Right atrium auricular region (tissue), 2 donors: ENCODE results near the gene SLMAP. TPM values are rescaled to one million over a fixed set of nuclear protein-coding genes. Genes with fewer than 3 reads are reported as not detected.
A peak's percentile ranks its signal among the peaks of the same experiment; 100 is the strongest.

ENCODE experiments used
- DNase-seq: peaks from one replicate; pipeline ENCODE4 v3.0.0-alpha.2; 2019; ENCODE audit warnings: low spot score
- H3K27ac ChIP-seq, 2 donors: fragments of 200-600 bp; sonication (generic); 1 replicate in 1 of 2; 2 replicates in 1 of 2; pipeline ENCODE4 v1.5.1; 2016 to 2019
- H3K27me3 ChIP-seq, 2 donors: fragments of 200-600 bp; sonication (generic); one replicate each; pipeline versions ENCODE4 v1.5.1 to v1.6.0; 2017 to 2019
- H3K36me3 ChIP-seq: fragments of 200-600 bp; sonication (generic); one replicate; pipeline ENCODE4 v1.5.1; 2016
- H3K4me1 ChIP-seq, 2 donors: fragments of 200-600 bp; sonication (generic); one replicate each; pipeline versions ENCODE4 v1.5.1 to v1.6.0; 2017 to 2019
- H3K4me3 ChIP-seq, 2 donors: fragments of 200-600 bp; sonication (generic); 1 replicate in 1 of 2; 2 replicates in 1 of 2; pipeline ENCODE4 v1.5.1; 2017 to 2019; ENCODE audit warnings: mild to moderate bottlenecking in 1 of 2, moderate library complexity in 1 of 2
- H3K9me3 ChIP-seq, 2 donors: fragments of 200-600 bp; sonication (generic); one replicate each; pipeline ENCODE4 v1.5.1; 2019
- CTCF ChIP-seq, 2 donors: fragments of 200-600 bp; sonication (generic); IDR thresholded peaks; one replicate each; pipeline ENCODE4 v1.5.1; 2019; ENCODE audit warnings: antibody characterized with exemption in 2 of 2
- total RNA-seq, 2 donors: library from RNA; depleted of rRNA; stranded (reverse); fragments of >200 nt; gene quantifications; one replicate each; pipeline ENCODE4 v1.1.0, GENCODE V29; 2016

SLMAP gene
- total RNA-seq, 2 donors from 2014 or later = 220 to 256 TPM

GRCh38 chr3:57948781-57949242 lies 192.7 kb downstream of the SLMAP start:
- Histone ChIP-seq H3K27ac (peak overlapping the region; percentile 9 to 97), H3K36me3 (no peaks in the 10 kb centered on the region), H3K9me3 (no peaks in the 10 kb centered on the region), H3K4me3 (no peak overlapping the region), H3K27me3 (no peaks in the 10 kb centered on the region), H3K4me1 (peaks cover 0 to 50% of the 10 kb centered on the region in 2 donors)
- TF ChIP-seq CTCF (IDR thresholded peaks at IDR 0.05) = no peak
- no peak for DNase-seq

GRCh38 chr3:57949344-57949743 lies 193.2 kb downstream of the SLMAP start:
- TF ChIP-seq CTCF (IDR thresholded peaks at IDR 0.05) = no peak
- H3K4me3 ChIP-seq = no peak overlapping the region
- H3K9me3 ChIP-seq = no peaks in the 10 kb centered on the region
- peak overlapping the region; percentile 90 to 97 for H3K27ac ChIP-seq
- no peak for DNase-seq
- H3K4me1 ChIP-seq = peaks cover 0 to 44% of the 10 kb centered on the region in 2 donors
- H3K36me3 ChIP-seq = no peaks in the 10 kb centered on the region
- H3K27me3 ChIP-seq = no peaks in the 10 kb centered on the region

GRCh38 chr3:57949785-57950615 lies 193.9 kb downstream of the SLMAP start:
- Histone ChIP-seq H3K36me3 (no peaks in the 10 kb centered on the region), H3K4me3 (no peak overlapping the region), H3K27me3 (no peaks in the 10 kb centered on the region), H3K27ac (peak overlapping the region; percentile 90 to 97), H3K9me3 (no peaks in the 10 kb centered on the region), H3K4me1 (peaks cover 0 to 38% of the 10 kb centered on the region in 2 donors)
- no peak for DNase-seq
- TF ChIP-seq CTCF (IDR thresholded peaks at IDR 0.05) = no peak

- H3K4me3 ChIP-seq = no peak overlapping the region
- DNase-seq = peak; percentile 93
Observed at GRCh38 chr3:57951066-57951882, 195.2 kb downstream of the SLMAP start.

GRCh38 chr3:57952208-57952631 lies 196.1 kb downstream of the SLMAP start:
- Histone ChIP-seq H3K27ac (peak overlapping the region; percentile 90 to 97), H3K27me3 (no peaks in the 10 kb centered on the region), H3K4me3 (no peak overlapping the region), H3K36me3 (no peaks in the 10 kb centered on the region), H3K4me1 (peaks cover 0 to 36% of the 10 kb centered on the region in 2 donors), H3K9me3 (no peaks in the 10 kb centered on the region)
- TF ChIP-seq CTCF (IDR thresholded peaks at IDR 0.05) = no peak
- peak; percentile 91 for DNase-seq

More at GRCh38 chr3:57951066-57951882, 195.2 kb downstream of the SLMAP start:
- Histone ChIP-seq H3K27me3 (no peaks in the 10 kb centered on the region), H3K9me3 (no peaks in the 10 kb centered on the region), H3K27ac (peak overlapping the region; percentile 90 to 97), H3K4me1 (peaks cover 0 to 36% of the 10 kb centered on the region in 2 donors), H3K36me3 (no peaks in the 10 kb centered on the region)
- TF ChIP-seq CTCF (IDR thresholded peaks at IDR 0.05) = no peak
